Posterior vena cava (tissue), 2 donors: ENCODE results near the gene CSF3R. TPM values are rescaled to one million over a fixed set of nuclear protein-coding genes. Genes with fewer than 3 reads are reported as not detected.
A peak's percentile ranks its signal among the peaks of the same experiment; 100 is the strongest.

Experiments
- DNase-seq: peaks from one replicate; pipeline ENCODE4 v3.0.0-alpha.2; 2020; ENCODE audit warnings: low spot score
- intact Hi-C, 2 donors: fragments of 100-400 bp; cut with DNase I; formaldehyde crosslinking; loops; one replicate each; pipeline versions ENCODE4 v1.14.1 to v1.14.2; 2022 to 2023
- total RNA-seq, 2 donors: library from RNA; stranded (reverse); fragmentation: NEBNext Ultra II Directional; extraction: Animal tissue kit (Norgen Biotek cat#: 25700); gene quantifications; one replicate each; pipeline ENCODE4 v1.2.1, GENCODE V29; 2021
- donor health status: DM: yes; HTN: yes; CAD: no.
- donor health status: DM: yes; HTN: yes; CAD: no.

Gene CSF3R
- total RNA-seq, 2 donors from 2014 or later, result 19.6 to 33.4 TPM

DNA sequence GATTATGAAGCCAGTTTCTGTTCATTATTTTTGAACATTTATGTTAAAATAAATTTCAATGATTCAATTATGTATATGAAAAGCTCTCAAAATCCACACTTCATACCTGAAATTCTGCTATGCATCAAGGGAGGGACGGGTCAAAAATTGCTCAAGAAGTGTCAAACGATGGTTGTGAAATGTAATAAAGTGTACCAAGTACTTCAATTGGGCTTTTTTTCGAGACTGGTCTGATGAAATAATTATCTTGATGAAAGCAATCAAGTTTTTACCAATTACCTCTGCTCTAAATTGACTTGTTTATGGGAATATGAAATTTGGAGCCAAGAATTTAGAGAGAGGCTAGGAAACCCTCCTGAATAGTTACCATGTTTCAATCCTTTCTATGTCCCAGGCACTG, 40.4 kb downstream of the CSF3R start:
- no peak for DNase-seq
- intact Hi-C loops, result no loop called here

DNA sequence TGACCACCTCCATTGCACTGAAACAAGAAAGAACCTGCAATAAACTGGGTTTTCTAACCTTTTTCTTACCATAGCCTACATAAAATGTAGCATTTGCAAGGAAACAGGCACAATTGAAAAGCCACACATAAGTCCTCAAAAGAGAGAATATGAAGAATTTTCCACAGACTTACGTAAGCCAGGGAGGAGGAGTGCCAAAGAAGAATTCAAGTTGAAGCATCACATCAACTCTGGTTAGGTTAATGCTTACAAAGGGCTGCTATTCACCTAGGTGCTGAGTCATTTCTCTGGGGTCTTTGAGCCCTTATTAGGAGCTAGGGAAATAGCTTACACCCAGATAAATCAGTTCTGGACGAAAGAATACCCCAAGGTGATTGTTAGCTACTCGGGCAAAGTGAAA, 42.1 kb downstream of the CSF3R start:
- intact Hi-C loops, result no loop called here
- DNase-seq, result no peak

DNA sequence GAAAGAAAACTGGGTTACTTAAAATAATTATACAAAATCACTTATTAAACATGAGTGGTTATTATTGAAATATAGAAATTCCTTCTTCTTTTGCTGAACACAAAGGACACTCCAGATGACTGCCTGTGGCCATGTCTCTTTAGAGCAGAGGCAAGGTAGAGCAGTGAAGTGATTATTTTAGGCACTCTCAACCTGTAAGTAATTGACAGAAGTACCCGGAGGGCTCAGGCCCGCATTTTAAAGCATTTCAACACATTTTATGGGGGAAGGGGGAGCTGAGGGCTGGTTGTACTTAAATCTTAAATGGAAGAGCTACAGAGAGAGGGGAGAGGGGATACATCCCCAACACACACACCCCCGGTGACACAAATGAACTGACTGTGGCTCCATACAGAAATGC, 42.7 kb downstream of the CSF3R start:
- intact Hi-C loops, result no loop called here
- DNase-seq, result no peak

DNA sequence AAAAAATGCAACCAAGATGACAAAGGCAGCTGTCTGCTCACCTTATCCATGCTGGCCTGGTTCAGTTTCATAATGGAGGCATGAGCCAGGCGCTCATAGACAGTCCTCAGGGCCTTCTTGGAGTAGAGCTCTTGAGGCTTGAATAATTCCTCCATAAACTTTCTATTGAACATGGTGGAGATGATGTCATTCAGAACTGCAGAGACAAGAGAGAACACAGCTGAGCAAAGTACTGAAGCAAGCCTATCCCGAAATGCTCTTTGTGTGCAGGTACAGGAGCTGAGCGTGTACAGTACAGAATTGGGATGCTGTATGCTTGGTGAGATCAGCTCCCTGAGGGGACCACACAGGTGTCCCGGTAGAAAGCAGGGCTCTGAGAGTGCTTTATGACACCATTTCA, 44.0 kb downstream of the CSF3R start:
- intact Hi-C loops, result no loop called here

DNA sequence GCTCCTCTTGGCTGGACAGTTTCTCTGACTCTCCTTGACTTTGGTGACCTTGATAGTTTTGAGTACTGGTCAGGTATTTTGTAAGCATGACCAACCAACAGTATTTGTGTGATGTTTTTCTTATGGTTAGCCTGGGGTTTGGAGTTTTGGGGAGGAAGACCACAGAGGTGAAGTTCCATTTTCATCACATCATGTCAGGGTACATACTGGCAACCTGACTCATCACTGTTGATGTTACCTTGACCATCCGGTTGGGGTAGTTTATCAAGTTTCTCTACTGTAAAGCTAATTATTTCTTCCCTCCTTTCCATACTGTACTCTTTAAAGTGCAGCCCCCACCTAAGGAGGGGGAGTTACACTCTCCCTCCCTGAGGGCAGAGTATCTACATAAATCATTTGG, 45.9 kb downstream of the CSF3R start:
- intact Hi-C loops, result no loop called here
- no peak for DNase-seq

More for the DNA sequence above, 44.0 kb downstream of the CSF3R start:
- DNase-seq, result no peak

DNA sequence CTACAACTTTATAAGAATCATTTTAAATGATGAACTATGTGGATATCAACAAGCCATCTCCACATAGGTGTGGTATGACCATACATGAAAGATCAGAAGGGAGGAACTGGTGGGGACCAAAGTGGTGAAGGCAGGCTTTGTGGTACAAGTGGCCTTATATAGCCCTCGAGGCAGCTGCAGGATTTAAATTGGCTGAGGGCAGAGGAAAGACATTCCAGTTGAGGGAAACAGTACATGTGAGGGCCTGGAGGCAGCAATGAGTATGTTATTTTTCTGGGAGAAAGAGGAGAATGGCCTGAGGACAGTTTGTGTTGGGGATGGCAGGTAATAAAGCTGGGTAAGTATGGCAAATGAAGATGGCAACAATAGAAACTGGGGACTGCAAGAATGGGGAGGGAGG, 49.6 kb downstream of the CSF3R start:
- intact Hi-C loops, result no loop called here
- DNase-seq, result no peak

DNA sequence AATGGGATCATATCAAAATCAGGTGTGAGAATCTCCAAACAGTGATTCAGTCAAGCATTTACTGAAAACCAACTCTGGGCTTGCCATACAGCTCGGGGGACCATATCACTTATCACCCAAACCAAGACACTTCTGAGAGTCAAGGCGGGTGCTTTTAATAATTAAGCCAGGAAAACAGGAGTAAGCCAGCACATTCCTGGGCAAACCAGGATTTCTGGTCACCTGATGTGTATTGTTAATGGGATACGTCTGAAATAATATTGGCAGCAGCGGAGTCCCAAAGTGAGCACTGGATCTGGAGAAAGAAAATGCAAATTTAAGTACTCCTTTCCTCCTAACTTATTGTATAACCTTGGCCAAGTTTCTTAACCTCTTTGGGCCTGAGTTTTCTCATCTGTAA, 50.1 kb downstream of the CSF3R start:
- no peak for DNase-seq
- intact Hi-C loops, result no loop called here

DNA sequence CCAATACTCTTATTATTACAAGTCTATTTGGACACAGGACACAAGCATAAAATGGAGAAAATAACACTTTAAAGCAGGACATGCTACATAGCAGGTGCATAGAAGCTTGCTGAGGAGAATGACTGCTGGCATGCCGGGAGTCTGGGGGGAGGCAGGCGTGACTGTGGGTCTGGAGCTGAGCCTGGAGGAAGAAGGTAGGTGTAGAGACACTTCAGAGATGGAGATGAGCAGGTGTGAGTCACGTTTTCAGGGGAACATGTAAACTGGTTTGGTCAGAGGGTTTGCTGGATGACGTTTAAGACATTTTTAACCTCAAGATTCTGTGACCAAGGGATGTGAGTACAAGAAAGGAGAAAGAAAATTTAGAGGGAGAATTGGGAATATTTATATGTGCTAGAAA, 56.9 kb downstream of the CSF3R start:
- intact Hi-C loops, result loop anchor here in 1 of 2 donors (10.0 kb wide), 1 partner anchor 331 kb away; no protein-coding TSS in a partner anchor
- DNase-seq, result no peak

DNA sequence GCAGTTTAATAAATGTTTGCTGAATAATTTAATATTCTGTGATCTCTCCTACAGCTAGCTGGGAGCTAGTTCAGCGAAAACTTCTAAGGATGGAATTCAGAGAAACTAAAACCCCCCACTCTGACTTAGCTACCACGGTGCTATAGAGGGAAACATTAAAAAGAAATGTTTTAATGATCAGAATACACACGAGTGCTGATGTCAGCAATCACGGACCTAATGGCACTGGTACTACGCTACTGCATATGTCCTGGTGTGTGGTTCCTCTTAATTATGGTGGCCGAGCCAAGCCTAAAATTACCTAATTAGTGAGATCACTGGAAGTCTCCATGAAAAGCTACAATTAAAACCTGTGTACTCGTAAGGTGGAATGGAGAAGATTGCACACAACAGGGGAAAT, 61.1 kb downstream of the CSF3R start:
- intact Hi-C loops, result loop anchor here (2.0 to 10.0 kb wide), 2 partner anchors 79 to 327 kb away; no protein-coding TSS in a partner anchor
- no peak for DNase-seq

DNA sequence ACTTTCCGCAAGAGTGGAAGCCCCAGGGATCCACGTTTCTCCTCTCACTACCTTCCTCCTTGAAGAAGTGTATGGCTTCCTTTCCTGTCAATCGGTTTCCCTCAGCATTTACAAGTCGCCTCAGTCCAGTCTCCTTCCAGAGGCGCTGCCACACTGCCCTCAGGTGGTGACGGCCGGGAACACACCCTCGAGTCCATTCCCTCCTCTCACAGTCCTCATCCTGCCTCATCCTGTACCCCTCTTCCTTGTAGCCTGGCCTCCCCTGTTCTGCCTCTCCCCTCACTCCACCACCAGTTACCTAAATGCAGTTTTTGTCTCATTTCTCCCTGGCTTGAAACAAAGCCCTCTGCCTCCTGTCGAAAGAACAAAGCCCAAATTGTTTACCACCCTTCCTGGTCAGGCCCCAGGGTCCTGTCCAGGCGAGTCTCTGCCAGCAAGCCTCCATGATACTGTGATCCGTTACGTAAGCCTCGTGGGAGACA, 61.8 kb downstream of the CSF3R start:
- peak; percentile 96 for DNase-seq
- intact Hi-C loops, result loop anchor here (2.0 to 10.0 kb wide), 2 partner anchors 78 to 326 kb away; no protein-coding TSS in a partner anchor

DNA sequence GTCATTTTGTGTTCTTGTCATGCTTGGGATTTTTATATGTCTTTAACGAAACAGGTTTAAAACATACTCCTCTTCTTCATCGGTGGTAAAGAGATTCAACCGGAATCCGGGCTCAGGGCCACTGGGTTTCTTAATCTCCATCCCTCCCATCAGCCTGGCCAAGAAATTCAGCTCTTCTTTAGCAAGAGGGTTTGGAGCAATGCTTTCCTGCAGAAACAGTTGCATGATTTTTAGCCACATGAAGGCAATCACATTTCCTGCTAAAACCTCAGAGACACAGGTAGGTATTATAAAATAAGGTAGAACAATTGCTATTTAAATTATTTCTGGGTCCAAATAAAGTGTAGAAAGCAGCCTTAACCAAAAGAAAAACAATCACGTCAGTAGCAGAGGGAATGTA, 62.3 kb downstream of the CSF3R start:
- DNase-seq, result no peak

DNA sequence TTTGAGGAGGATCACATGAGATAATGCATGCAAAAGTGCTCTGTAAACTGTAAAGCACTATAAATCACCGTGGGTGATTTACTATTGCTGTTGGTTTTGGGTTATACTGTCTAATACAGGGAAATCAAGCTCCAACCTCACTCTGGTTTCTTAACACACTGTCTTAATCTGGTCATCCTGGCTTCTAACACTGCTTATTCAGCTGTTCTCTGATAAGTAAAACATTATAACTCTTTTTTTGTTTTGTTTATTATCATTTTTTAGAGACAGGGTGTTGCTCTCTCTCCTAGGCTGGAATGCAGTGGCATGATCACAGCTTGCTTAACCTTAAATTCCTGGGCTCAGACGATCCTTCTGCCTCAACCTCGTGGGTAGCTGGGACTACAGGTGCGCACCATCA, 63.1 kb downstream of the CSF3R start:
- DNase-seq, result no peak
- intact Hi-C loops, result loop anchor here in 1 of 2 donors (10.0 kb wide), 1 partner anchor 325 kb away; no protein-coding TSS in a partner anchor

More for the DNA sequence above, 62.3 kb downstream of the CSF3R start:
- intact Hi-C loops, result loop anchor here (2.0 to 10.0 kb wide), 2 partner anchors 78 to 326 kb away; no protein-coding TSS in a partner anchor

DNA sequence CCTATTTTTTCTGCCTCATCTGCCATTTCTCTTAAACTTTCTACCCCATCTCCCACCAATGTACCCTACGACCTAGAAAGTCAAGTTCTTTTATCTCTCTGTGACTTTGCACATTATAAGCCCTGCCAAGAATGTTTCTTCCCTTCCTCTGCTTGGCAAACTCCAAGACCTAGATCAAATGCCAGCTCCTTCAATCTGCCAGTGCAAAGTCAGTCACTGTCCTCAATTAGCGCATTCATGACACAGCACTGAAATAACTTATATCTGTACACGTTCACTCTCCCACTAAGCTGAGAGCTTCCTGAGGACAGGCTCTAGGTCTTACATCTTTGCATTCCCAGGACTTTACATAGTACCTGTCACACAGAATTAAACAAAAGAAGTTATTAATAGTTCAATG, 63.6 kb downstream of the CSF3R start:
- intact Hi-C loops, result loop anchor here in 1 of 2 donors (10.0 kb wide), 1 partner anchor 324 kb away; no protein-coding TSS in a partner anchor
- DNase-seq, result no peak

DNA sequence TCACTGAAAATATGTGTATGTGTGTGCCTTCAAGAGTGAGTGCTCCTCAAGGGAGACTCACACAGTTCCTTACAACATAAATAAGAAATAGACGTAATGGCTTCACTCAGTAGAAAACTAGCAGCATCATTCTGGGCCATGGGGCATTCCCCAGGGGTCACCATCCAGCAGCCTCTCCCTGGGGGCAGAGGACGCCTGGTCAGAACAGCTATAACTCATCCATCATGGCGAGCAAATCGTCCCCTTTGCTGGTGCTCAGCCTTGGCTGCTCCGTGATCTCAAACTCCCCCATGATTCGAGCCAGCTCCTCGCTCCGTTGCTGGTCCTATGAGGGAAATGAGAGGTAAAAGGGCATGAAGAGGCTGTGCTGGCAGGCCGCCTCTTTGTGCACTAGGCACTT, 64.8 kb downstream of the CSF3R start:
- DNase-seq, result no peak
- intact Hi-C loops, result loop anchor here in 1 of 2 donors (10.0 kb wide), 1 partner anchor 323 kb away; no protein-coding TSS in a partner anchor

Other genes starting within 250 kb of the CSF3R start
- gene SH3D21, start 176.5 kb downstream of the CSF3R start, total RNA-seq, result 1 to 10 TPM; 1.6 to 2.8 TPM
- gene EVA1B, start 159.3 kb downstream of the CSF3R start, total RNA-seq, result 10 to 100 TPM; 38.0 to 39.5 TPM
- gene STK40, start 97.0 kb downstream of the CSF3R start, total RNA-seq, result 10 to 100 TPM; 68.5 to 94.8 TPM
- gene LSM10, start 85.0 kb downstream of the CSF3R start, total RNA-seq, result 10 to 100 TPM; 30.7 to 34.8 TPM
- gene OSCP1, start 32.5 kb downstream of the CSF3R start, total RNA-seq, result 1 to 10 TPM; 5.7 to 7.1 TPM
- gene MRPS15, start 18.5 kb downstream of the CSF3R start, total RNA-seq, result 10 to 100 TPM; 46.4 to 48.3 TPM